Keratinocyte (primary cell): Measurements from ENCODE around the gene GALNT9.

Experiments
- CTCF ChIP-seq, 3 experiments: IDR thresholded peaks in 1 of 3; conservative IDR thresholded peaks in 1 of 3; optimal IDR thresholded peaks in 1 of 3; 2 replicates in 2 of 3; 3 replicates in 1 of 3; pipeline versions ENCODE3 to v1.5.1; 2011; ENCODE audit warnings: low read length in 3 of 3, mild to moderate bottlenecking in 3 of 3, moderate library complexity in 2 of 3, control low read depth in 1 of 3, inconsistent platforms in 1 of 3; ENCODE audit not compliant: insufficient read depth in 2 of 3; ENCODE audit errors: extremely low read depth in 1 of 3
- EZH2 ChIP-seq: IDR thresholded peaks from one replicate; pipeline ENCODE4 v1.6.1; 2012; ENCODE audit warnings: inconsistent platforms, mild to moderate bottlenecking, low read length, moderate library complexity

DNA sequence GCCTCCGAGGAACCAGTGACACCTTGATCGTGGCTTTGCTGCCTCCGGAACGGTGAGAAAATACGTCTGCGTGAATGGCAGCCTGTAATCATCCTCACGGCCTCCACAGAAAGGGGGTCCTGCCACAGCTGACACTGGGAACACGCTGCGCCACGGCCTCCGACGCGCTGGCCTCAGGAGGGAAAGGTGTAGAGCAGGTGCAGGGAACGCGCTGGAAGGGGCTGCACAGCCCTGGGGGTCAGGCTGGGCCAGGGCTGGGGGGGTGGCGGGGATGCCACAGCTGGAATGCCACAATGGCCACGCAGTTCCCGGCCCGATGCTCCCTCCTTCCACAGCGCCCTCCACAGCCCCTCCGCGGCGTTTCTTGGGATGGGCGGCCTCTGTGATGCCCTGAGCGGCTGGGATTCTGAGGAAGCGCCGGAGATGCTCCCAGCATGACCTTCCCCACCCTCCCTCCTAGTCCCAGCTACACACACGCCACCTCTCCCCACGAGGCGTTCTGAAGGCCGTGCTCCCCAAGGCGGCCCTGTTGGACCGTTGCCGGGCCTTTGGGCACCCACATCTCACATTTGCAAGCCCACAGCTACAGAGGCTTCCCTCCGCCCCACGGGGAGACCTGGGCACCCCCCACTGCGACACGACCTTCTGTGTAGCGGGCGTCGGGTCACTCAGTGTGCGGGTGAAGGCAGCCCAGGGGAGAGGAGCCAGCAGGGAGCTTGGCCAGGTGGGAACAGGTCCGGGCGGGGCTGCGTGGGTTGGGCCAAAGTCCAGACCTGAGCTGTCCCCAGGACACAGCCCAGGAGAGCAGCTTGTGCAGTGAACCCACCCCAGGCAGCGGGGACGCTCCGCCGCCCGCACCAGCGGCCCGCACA, 31.8 kb upstream of the GALNT9 start:
- TF ChIP-seq CTCF (optimal IDR thresholded peaks at IDR 0.05 in 1 of 3, IDR thresholded peaks at IDR 0.05 in 1 of 3, conservative IDR thresholded peaks at IDR 0.05 in 1 of 3; ENCODE audit: extremely low read depth in 1 of 3, insufficient read depth in 2 of 3, low read length in 3 of 3) (no peak), EZH2 (no peak)
